Measurements from ENCODE around the gene EVL. TPM values are rescaled to one million over a fixed set of nuclear protein-coding genes. Genes with fewer than 3 reads are reported as not detected.
A peak's percentile ranks its signal among the peaks of the same experiment; 100 is the strongest.
"Not testable (repeated sequence)": the region's sequence is repeated elsewhere in the genome, so short reads cannot be mapped to it uniquely, and the experiment has no call there.

Gene EVL, protein sequence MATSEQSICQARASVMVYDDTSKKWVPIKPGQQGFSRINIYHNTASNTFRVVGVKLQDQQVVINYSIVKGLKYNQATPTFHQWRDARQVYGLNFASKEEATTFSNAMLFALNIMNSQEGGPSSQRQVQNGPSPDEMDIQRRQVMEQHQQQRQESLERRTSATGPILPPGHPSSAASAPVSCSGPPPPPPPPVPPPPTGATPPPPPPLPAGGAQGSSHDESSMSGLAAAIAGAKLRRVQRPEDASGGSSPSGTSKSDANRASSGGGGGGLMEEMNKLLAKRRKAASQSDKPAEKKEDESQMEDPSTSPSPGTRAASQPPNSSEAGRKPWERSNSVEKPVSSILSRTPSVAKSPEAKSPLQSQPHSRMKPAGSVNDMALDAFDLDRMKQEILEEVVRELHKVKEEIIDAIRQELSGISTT
- 73.0 TPM for total RNA-seq

- FAIRE-seq = no peak
These were observed at the start of gene EVL for GRCh38 chr14:100065111-100065871. Gene EVL (plus strand): TSS chr14:100065422. CDS start chr14:100065501, 79 bp downstream.

DNA sequence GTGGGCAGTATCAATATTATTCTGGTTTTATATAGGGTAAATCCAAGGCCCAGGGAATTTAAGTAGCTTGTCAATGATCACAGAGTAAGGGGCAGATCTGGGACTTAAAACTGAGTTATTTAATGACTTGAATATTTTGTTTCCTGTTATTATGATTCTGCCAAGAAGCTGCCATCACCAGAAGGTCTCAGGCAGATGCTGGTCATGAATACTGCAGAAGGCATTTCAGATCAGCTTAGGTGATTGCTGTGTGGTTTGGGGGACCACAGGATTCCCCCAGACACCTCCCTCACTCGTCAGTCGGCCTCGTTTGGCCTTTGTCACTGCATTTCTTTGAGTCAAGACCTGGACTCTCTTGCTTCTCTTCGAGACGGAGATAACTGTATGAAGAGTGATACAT, 47.7 kb upstream of the EVL start:
- DNase-seq (ENCODE audit: low spot score in 2 of 2) = no peak
- FAIRE-seq = no peak

More at GRCh38 chr14:100065111-100065871, at the start of gene EVL:
- DNase-seq (ENCODE audit: low spot score in 2 of 2) = no peak

DNA sequence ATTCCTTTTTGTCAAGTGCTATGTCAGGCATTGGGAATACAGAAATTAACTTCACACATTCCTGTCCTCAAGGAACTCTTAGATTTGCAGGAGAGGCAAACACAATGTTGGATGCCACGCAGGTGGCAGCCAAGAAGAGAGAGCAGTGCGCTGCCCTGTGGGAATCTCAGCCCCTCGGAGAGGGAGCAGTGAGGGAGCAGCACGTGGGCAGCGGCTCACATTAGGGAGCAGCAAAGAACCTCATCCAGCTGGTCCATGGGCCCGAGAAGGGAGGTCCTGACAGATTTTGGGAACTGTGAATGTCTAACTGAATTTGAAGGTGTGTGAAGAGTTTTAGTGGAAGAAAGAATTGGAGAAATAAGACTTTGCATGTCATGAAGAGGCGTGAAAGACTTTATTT, 47.2 kb upstream of the EVL start:
- FAIRE-seq = no peak
- no peak for DNase-seq (ENCODE audit: low spot score in 2 of 2)

DNA sequence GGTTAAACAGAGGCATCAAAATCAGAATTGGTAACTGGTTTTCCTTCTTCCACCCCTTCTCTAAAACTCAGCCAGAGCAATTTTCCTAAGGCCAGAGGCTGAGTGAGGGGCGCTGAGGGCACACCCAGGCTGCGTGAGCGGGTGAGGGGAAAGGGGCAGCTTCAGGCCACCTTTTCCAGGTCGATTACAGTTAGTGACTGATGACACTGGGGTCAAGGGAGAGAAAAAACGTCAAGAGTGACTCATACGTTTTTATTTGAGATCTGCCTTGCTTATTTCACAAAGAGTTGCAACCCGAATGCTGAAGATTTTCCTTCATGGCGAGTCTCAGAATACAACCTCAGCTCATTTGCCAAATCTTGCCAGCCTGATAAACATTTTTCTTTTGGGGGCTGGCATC, 46.7 kb upstream of the EVL start:
- no peak for FAIRE-seq
- DNase-seq (ENCODE audit: low spot score in 2 of 2) = no peak

DNA sequence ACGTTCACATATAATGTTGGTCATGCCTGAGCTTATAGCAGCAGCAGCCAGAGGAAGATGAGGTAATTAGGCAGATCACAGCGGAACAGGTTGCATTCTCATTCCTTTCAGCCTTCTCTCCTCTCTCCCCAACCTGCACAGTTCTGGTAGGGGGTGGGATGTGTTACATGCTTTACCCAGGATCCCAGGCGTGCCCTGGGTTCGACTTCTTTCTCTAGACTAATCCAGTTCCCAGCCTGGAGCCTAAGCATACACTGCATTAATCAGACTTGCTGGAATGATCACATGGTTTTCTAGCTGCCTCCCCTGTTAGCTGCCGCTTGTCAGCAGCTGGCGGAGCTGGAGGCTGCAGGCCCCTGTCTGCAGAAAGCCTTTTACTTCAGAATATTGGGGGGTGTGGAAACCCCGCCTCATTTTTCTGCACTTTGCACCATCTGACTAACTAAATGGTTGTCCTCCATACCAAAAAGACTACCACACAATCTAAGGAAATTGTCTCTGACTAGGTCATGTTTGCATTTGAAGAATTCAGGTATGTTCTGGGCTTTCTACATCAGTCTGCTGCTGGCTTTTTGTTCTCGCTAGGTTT, 46.0 kb upstream of the EVL start:
- DNase-seq (ENCODE audit: low spot score in 2 of 2) (peak in 1 of 2 donors; percentile 36), FAIRE-seq (no peak)

DNA sequence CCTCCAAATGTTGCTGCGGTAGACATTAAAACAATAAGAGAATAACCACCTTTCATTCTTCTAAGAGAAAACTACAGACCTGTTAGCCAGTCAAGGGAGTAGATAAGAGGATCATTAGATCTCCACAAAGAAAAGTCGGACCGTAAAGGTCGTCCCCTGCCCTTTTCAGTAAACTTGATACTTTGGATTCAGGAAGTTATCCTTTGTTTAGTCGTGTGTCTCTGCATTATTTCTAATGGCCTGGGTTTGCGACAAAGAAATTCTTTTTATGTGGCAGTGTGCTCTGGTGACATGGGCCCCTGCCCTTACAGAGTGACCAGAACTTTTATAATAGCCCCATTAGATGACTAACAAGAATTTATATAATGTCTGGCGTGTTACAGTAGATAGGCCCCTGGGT, 44.6 kb upstream of the EVL start:
- no peak for FAIRE-seq
- DNase-seq (ENCODE audit: low spot score in 2 of 2) = no peak

GRCh38 chr14:100022772-100023451, 42.3 kb upstream of the EVL start:
- no peak for FAIRE-seq
- DNase-seq (ENCODE audit: low spot score in 2 of 2) = no peak

GRCh38 chr14:100025111-100025510, 40.1 kb upstream of the EVL start:
- no peak for DNase-seq (ENCODE audit: low spot score in 2 of 2)

DNA sequence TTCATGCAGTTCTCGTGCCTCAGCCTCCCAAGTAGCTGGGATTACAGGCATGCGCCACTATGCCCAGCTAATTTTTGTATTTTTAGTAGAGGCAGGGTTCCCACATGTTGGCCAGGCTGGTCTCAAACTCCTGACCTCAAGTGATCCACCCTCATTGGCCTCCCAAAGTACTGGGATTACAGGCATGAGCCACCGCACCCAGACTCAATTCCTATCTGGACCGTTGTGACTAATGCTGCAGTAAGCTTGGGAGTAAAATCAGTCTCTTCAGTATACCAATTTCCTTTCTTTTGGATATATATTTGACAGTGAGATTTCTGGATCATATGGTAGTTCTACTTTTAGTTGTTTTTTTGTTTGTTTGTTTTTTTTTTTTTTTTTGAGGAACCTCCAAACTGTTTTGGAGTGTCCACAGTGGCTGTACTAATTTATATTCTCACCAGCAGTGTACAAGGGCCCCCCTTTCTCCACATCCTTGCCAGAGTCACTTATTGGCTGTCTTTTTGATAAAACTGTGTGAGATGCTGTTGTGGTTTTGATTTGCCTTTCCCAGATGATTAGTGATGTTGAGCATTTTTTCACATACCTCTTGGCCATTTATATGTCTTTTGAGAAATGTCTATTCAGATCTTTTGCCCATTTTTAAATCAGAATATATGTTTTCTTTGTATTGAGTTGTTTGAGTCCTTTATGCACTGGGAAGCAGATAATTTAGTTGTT, 37.3 kb upstream of the EVL start:
- DNase-seq (ENCODE audit: low spot score in 2 of 2) (no peak), FAIRE-seq (no peak)

More at GRCh38 chr14:100025111-100025510, 40.1 kb upstream of the EVL start:
- no peak for FAIRE-seq

DNA sequence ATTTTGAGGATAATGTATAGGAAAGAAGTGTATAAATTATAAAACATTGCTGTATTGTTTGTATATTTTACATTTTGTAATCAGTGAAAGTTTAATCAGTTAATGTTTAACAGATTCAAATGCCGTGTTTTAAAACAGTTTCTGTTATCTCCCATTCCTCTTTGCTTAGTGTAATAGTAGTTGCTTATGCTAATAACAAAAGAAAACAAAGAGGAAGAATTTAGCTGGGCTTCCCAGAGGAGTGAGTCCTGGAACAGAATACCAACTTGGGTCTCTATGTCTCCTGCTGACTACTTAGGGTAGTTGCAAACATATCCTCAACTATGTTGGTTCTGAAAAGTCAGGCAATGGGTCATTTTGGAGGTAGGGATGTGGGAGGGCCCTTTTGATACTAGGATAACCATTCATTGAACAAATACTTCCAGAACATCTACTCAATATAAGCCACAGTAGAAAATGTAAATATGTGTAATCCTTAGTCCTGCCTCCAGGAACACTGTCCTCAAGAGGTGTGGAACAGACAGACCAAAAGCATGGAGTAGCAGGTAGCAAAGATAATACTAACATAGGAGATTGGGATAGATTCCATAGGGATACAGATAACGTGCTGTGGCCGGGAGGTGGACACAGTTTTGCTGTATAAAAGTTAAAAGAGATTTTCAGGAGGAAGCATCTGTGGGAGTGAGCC, 36.1 kb upstream of the EVL start:
- DNase-seq (ENCODE audit: low spot score in 2 of 2) (no peak), FAIRE-seq (no peak)

DNA sequence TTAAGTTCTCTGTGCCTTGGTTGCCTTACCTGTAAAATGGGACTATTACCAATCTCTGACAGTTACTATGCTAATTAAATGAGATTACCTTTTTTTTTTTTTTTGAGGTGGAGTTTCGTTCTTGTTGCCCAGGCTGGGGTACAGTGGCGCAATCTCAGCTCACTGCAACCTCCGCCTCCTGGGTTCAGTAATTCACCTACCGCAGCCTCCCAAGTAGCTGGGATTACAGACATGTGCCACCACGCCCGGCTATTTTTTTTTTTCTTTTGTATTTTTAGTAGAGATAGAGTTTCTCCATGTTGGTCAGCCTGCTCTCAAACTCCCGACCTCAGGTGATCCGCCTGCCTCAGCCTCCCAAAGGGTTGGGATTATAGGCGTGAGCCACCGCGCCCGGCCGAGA, 35.2 kb upstream of the EVL start:
- FAIRE-seq = not testable (repeated sequence)

DNA sequence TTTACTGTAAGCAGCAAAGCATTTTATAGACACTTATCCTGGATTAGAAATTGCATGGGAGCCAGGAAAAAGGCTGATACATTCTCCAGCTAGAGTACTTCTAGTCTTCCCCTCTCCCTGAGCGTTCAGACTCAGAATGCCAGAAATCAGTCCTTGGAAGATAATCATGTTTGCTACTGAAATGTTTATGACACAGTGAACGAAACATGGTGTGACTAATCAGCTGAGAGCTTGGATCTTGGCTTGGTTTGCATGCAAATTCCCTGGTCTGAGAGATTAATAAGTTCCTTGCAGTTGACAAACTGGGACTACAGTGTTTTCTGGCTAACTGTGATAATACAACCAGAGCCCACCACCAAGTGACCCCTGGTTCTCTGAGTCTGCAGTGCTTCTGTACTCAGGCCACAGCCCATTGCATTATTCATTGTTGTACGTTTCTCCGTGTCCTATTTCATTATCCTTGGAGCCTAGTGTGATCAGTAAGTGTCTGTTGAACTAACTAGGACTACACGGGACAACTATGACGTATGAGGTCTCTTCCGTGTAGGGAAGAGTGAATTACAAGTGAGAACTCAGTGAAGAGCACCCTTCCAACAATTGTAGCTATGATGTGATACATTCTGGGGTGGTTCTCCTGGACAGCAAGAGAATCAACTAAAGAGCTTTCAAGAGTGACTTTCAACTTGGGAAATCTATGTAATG, 34.6 kb upstream of the EVL start:
- DNase-seq (ENCODE audit: low spot score in 2 of 2) (no peak), FAIRE-seq (no peak)

More for the DNA sequence above, 35.2 kb upstream of the EVL start:
- DNase-seq (ENCODE audit: low spot score in 2 of 2) = not testable (repeated sequence)

DNA sequence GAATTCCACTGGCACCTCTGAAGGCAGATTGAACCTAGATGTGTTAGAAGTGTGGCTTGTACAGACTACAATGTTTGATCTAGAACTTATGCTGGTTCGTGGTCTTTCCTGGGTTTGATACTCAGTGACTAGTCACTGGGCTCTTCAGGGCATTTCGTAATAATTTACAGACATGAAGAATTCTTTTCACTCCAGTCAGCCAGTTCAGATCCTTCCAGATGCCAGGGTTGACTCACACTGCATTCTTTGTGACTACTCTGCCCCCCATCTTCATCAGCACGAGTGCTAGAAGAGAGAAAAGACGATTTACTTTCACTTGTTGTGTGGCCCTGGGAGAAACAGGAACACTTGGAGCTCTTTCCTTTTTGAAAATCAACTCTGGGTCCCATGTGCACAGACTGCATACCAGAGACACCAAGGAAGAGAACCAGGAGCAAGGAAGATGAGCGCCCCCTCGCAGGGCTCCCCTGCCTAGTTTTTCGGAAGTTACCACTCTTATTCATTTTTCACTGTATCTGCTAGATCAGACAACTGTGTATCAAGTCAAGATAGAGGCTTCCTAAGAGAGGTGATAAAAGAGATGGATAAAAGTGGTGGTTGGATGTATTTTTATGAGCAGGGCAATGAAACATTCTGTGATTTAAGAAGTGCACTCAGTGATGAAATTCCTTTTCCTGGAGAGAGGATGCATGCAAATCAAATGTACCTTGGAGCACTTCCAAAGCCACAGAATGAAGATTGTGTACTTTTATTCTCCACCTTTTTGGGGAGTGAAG, 33.5 kb upstream of the EVL start:
- FAIRE-seq (no peak), DNase-seq (ENCODE audit: low spot score in 2 of 2) (peak in 1 of 2 donors; percentile 22)

DNA sequence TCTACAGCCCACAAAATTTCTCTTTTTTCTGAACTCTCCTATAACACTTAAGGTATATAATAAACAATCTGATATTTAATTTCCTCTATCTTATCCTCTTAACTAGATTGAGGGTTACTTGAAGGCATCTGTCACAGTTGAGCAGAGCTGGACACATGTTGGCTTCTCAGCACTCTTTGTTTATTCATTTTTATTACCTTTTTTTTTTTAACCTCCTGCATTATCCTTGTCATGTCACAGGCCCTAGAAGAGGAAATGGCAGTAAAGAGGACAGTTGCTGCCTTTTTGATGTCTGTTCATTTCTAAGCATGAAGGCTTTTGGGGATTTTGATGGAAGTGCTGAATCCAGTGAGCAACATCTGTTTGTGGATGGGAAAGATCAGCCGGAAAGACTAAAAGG, 32.5 kb upstream of the EVL start:
- FAIRE-seq (no peak), DNase-seq (ENCODE audit: low spot score in 2 of 2) (no peak)

DNA sequence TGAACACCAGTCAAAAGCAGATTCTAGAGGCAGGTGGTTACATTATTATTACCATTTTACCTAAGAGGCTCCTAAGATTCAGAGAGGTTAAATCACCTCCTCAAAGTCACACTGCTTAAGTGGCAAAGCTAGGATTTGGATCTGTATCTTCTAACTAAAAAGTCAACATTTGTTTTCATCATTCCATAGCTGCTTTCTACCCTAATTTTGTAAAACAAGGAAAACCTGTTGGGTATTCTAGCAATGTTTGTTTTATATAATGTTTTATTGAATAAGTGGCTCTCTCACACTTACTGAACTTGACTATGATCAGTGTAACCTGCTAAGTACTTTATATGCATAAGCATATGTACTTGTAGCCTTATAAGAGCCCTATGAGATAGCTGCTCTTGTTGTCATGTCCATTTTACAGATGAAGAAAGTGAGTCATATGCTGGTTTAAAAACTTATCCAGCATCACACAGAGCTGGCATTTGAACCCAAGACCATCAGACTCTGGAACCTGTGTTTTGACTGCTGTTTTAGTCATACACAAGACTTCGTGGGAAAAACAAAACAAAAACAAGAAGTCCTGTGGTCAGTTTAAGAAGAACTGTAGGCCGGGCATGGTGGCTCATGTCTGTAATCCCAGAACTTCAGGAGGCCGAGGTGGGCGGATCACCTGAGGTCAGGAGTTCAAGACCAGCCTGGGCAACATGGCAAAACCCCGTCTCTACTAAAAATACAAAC, 31.7 kb upstream of the EVL start:
- DNase-seq (ENCODE audit: low spot score in 2 of 2) (no peak), FAIRE-seq (no peak)

GRCh38 chr14:100034468-100034867, 30.8 kb upstream of the EVL start:
- FAIRE-seq = no peak
- no peak for DNase-seq (ENCODE audit: low spot score in 2 of 2)

DNA sequence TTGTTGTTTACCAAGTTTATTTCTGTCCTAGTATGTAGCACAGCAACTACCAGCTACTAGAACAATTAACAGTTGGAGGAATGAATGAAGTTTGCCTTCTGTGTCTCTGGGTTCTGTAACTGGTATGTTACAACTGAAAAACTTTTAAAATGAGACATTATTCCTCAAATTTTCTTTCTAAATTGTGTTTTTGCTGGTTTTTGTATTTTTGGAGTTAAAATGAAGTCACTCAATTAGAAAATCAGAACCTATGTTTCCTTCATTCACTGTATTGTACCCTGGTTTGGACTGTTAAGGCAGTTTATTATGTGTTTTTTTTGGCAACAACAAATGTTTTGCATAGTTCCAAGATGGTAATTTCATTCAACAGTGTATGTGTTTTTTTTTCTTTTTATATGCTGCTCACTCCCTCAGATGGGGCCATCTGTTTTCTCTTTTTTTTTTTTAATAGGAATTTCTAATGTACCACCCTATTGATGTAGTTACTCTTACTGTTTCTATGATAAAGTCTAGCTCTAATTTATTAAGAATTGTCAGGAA, 30.2 kb upstream of the EVL start:
- FAIRE-seq (no peak), DNase-seq (ENCODE audit: low spot score in 2 of 2) (no peak)

All from frontal cortex (tissue), 4 donors.